Measurements from ENCODE around the gene WDR83.

GRCh38 chr19:12689581-12690216, 23.1 kb downstream of the WDR83 start:
- TF ChIP-seq, protein P1, sequence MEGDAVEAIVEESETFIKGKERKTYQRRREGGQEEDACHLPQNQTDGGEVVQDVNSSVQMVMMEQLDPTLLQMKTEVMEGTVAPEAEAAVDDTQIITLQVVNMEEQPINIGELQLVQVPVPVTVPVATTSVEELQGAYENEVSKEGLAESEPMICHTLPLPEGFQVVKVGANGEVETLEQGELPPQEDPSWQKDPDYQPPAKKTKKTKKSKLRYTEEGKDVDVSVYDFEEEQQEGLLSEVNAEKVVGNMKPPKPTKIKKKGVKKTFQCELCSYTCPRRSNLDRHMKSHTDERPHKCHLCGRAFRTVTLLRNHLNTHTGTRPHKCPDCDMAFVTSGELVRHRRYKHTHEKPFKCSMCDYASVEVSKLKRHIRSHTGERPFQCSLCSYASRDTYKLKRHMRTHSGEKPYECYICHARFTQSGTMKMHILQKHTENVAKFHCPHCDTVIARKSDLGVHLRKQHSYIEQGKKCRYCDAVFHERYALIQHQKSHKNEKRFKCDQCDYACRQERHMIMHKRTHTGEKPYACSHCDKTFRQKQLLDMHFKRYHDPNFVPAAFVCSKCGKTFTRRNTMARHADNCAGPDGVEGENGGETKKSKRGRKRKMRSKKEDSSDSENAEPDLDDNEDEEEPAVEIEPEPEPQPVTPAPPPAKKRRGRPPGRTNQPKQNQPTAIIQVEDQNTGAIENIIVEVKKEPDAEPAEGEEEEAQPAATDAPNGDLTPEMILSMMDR (conservative IDR thresholded peaks at IDR 0.05; ENCODE audit: low read depth, low read length) = no peak
- TF ChIP-seq RFX5 (IDR thresholded peaks at IDR 0.05; ENCODE audit: low read depth, low read length) (no peak), POLR2A (IDR thresholded peaks at IDR 0.05; ENCODE audit: low read depth, low read length) (no peak), CEBPB (IDR thresholded peaks at IDR 0.05; ENCODE audit: low read depth, low read length) (no peak), FOS (IDR thresholded peaks at IDR 0.05; ENCODE audit: low read depth, low read length) (no peak), BHLHE40 (IDR thresholded peaks at IDR 0.05; ENCODE audit: low read depth, low read length) (no peak), USF2 (IDR thresholded peaks at IDR 0.05; ENCODE audit: low read depth, low read length) (no peak), ELK1 (IDR thresholded peaks at IDR 0.05; ENCODE audit: borderline replicate concordance, low read depth, low read length) (no peak), RCOR1 (IDR thresholded peaks at IDR 0.05; ENCODE audit: insufficient replicate concordance, low read length) (no peak)
